HCT116 (cell line): ENCODE results near the gene EPHX1. TPM values are rescaled to one million over a fixed set of nuclear protein-coding genes. Genes with fewer than 3 reads are reported as not detected.
"Not testable (repeated sequence)": the region's sequence is repeated elsewhere in the genome, so short reads cannot be mapped to it uniquely, and the experiment has no call there.

Experiments used
- ATAC-seq: fragments of 200-7000 bp; cut with Tn5 transposase; 2 replicates; pipeline ENCODE4 v1.9.1; 2020; ENCODE audit warnings: mild to moderate bottlenecking, moderate library complexity
- BruUV-seq: library from RNA; stranded (reverse); fragments of 400-500 nt; replicated peaks from 2 replicates; lab custom pipeline; 2021; lab: Mats Ljungman, UMichigan
- CTCF ChIA-PET: fragments of 300-600 bp; sonication (Branson Sonifier 250); formaldehyde crosslinking; loops from one replicate; lab custom pipeline; 2021; ENCODE audit warnings: antibody characterized with exemption; lab: Charles Lee
- POLR2A ChIA-PET: fragments of 300-600, 350-600 bp; sonication (Branson Sonifier 250); formaldehyde crosslinking; loops from one replicate; lab custom pipeline; 2021; ENCODE audit warnings: antibody characterized with exemption; lab: Charles Lee
- RAD21 ChIA-PET, 2 experiments: fragments of 300-600 bp; sonication (Branson Sonifier 250); formaldehyde crosslinking; loops; one replicate each; lab custom pipeline; 2023; ENCODE audit warnings: low total read pairs in 2 of 2; ENCODE audit not compliant: uncharacterized antibody in 2 of 2, unreplicated experiment in 2 of 2, low non-redundant PET in 1 of 2; lab: Charles Lee
- DNase-seq: peaks from one replicate; pipeline ENCODE4 v3.0.0-alpha.2; 2010; ENCODE audit warnings: low read depth, low spot score
- H2AFZ ChIP-seq: fragments of 200-600 bp; shearing (Covaris generic), sonication (generic); 2 replicates; pipeline ENCODE4 v1.6.1; 2017; ENCODE audit warnings: low read depth, mixed run types, mixed read lengths, antibody characterized with exemption, low read length; ENCODE audit not compliant: poor library complexity, severe bottlenecking
- H3K27ac ChIP-seq: 2 replicates; pipeline ENCODE4 v1.5.1; 2012; ENCODE audit warnings: low read depth, low read length
- H3K27me3 ChIP-seq: fragments of 200-600 bp; sonication (generic); 2 replicates; pipeline ENCODE4 v1.6.1; 2016; ENCODE audit warnings: mixed run types, low read length, mixed read lengths; ENCODE audit not compliant: insufficient read depth
- H3K36me3 ChIP-seq, 2 experiments: fragments of 200-500 bp in 1 of 2; fragments of 200-600 bp in 1 of 2; sonication (Bioruptor generic) in 1 of 2; sonication (generic) in 1 of 2; 2 replicates each; pipeline versions ENCODE4 v1.5.1 to v1.6.1; 2014 to 2016; ENCODE audit warnings: low read length in 2 of 2, inconsistent platforms in 1 of 2, mixed read lengths in 1 of 2, mixed run types in 1 of 2; ENCODE audit not compliant: insufficient read depth in 2 of 2, control insufficient read depth in 1 of 2
- H3K4me1 ChIP-seq, 2 experiments: fragments of 200-600 bp in 1 of 2; sonication (generic) in 1 of 2; 2 replicates each; pipeline versions ENCODE4 v1.5.1 to v1.6.1; 2012 to 2017; ENCODE audit warnings: low read length in 2 of 2, inconsistent platforms in 1 of 2, mild to moderate bottlenecking in 1 of 2, mixed read lengths in 1 of 2, mixed run types in 1 of 2, moderate library complexity in 1 of 2; ENCODE audit not compliant: insufficient read depth in 2 of 2, control insufficient read depth in 1 of 2
- H3K4me2 ChIP-seq: fragments of 200-600 bp; sonication (generic); 2 replicates; pipeline ENCODE4 v1.6.1; 2017; ENCODE audit warnings: mixed run types, low read length, mixed read lengths
- H3K4me3 ChIP-seq, 2 experiments: fragments of 200-600 bp in 1 of 2; sonication (generic) in 1 of 2; replicated peaks in 1 of 2; 2 replicates each; pipeline ENCODE4 v1.5.1; 2011 to 2016; ENCODE audit warnings: low read length in 2 of 2, control low read depth in 1 of 2, low read depth in 1 of 2, mild to moderate bottlenecking in 1 of 2, mixed read lengths in 1 of 2, mixed run types in 1 of 2
- H3K79me2 ChIP-seq: fragments of 200-600 bp; sonication (generic); 2 replicates; pipeline ENCODE4 v1.6.1; 2017; ENCODE audit warnings: mild to moderate bottlenecking, mixed run types, low read length, moderate library complexity, mixed read lengths; ENCODE audit not compliant: insufficient read depth
- H3K9ac ChIP-seq: fragments of 200-600 bp; sonication (generic); 2 replicates; pipeline ENCODE4 v1.6.1; 2016; ENCODE audit warnings: low read length, mixed read lengths
- H3K9me2 ChIP-seq: fragments of 200-600 bp; sonication (generic), shearing (Covaris generic); 2 replicates; pipeline ENCODE4 v1.6.1; 2017; ENCODE audit warnings: mixed run types, mild to moderate bottlenecking, moderate library complexity; ENCODE audit not compliant: insufficient read depth
- H3K9me3 ChIP-seq, 2 experiments: fragments of 200-500 bp in 1 of 2; fragments of 200-600 bp in 1 of 2; sonication (Bioruptor generic) in 1 of 2; sonication (generic) in 1 of 2; 2 replicates each; pipeline ENCODE4 v1.6.1; 2014 to 2017; ENCODE audit warnings: low read length in 2 of 2, mixed read lengths in 2 of 2, inconsistent platforms in 1 of 2, low read depth in 1 of 2, mild to moderate bottlenecking in 1 of 2, mixed run types in 1 of 2, moderate library complexity in 1 of 2; ENCODE audit not compliant: control insufficient read depth in 1 of 2, insufficient read depth in 1 of 2
- H4K20me1 ChIP-seq: fragments of 200-600 bp; sonication (generic), shearing (Covaris generic); 2 replicates; pipeline ENCODE4 v1.6.1; 2017; ENCODE audit warnings: mixed run types, mild to moderate bottlenecking, moderate library complexity; ENCODE audit not compliant: insufficient read depth
- CEBPB ChIP-seq: IDR thresholded peaks from 2 replicates; pipeline ENCODE4 v1.6.1; 2012; ENCODE audit warnings: low read depth
- CTCF ChIP-seq, 3 experiments: fragments of 200-600 bp in 1 of 3; sonication (generic) in 1 of 3; IDR thresholded peaks in 2 of 3; conservative IDR thresholded peaks in 1 of 3; 2 replicates each; pipeline ENCODE4 v1.5.1; 2012 to 2017; ENCODE audit warnings: low read depth in 2 of 3, low read length in 2 of 3, antibody characterized with exemption in 1 of 3, borderline replicate concordance in 1 of 3, control low read depth in 1 of 3, mild to moderate bottlenecking in 1 of 3, mixed read lengths in 1 of 3, mixed run types in 1 of 3, moderate library complexity in 1 of 3; ENCODE audit not compliant: insufficient read depth in 1 of 3
- ELF1 ChIP-seq: IDR thresholded peaks from 2 replicates; pipeline ENCODE4 v1.6.1; 2012; ENCODE audit warnings: low read depth, borderline replicate concordance
- EZH2phosphoT487 ChIP-seq: fragments of 200-600 bp; IDR thresholded peaks from 2 replicates; pipeline ENCODE4 v1.6.1; 2018; ENCODE audit warnings: antibody characterized with exemption, borderline replicate concordance
- JUND ChIP-seq: IDR thresholded peaks from 2 replicates; pipeline ENCODE4 v1.6.1; 2012
- POLR2A ChIP-seq: IDR thresholded peaks from 2 replicates; pipeline ENCODE4 v1.7.0; 2011; ENCODE audit warnings: borderline replicate concordance; ENCODE audit not compliant: insufficient read depth, insufficient read length; ENCODE audit errors: extremely low read depth
- SRF ChIP-seq: IDR thresholded peaks from 2 replicates; pipeline ENCODE4 v1.6.1; 2012; ENCODE audit warnings: low read depth
- TCF7L2 ChIP-seq: IDR thresholded peaks from 2 replicates; pipeline ENCODE4 v1.7.0; 2011; ENCODE audit warnings: borderline replicate concordance, inconsistent platforms; ENCODE audit not compliant: insufficient read depth, insufficient read length; ENCODE audit errors: extremely low read depth
- YY1 ChIP-seq: IDR thresholded peaks from 2 replicates; pipeline ENCODE4 v1.6.1; 2011; ENCODE audit warnings: low read length, low read depth, moderate library complexity, mild to moderate bottlenecking; ENCODE audit not compliant: insufficient replicate concordance; ENCODE audit errors: extremely low read depth
- ZNF274 ChIP-seq: fragments of 200-500 bp; sonication (Bioruptor generic); IDR thresholded peaks from 2 replicates; pipeline ENCODE4 v1.6.1; 2014; ENCODE audit warnings: mild to moderate bottlenecking, low read depth, low read length, inconsistent platforms
- intact Hi-C: fragments of 100-400 bp; cut with micrococcal nuclease; formaldehyde crosslinking; loops from 2 replicates; pipeline ENCODE4 v1.10.0; 2022
- total RNA-seq: library from RNA; stranded (reverse); gene quantifications from one replicate; pipeline ENCODE4 v1.2.1, GENCODE V29; 2021; ENCODE audit not compliant: unreplicated experiment
- TF ChIP-seq, protein P1 (sequence below): IDR thresholded peaks from 2 replicates; pipeline ENCODE4 v1.6.1; 2011; ENCODE audit warnings: mild to moderate bottlenecking, low read length, moderate library complexity; ENCODE audit not compliant: insufficient replicate concordance; ENCODE audit errors: extremely low read depth

EPHX1 gene
- total RNA-seq, 1 experiment from 2014 or later, result 44.6 TPM

GRCh38 chr1:225834417-225835329 is 24.7 kb downstream of the EPHX1 start (continued):
- TF ChIP-seq ELF1, result no peak
- TF ChIP-seq SRF, result no peak

- ChIA-PET CTCF (interaction anchor here (1.1 kb wide), 1 partner anchor 26 kb away, joined by 4 read pairs; the partner anchor contains the start of gene EPHX1), POLR2A (no interaction called here), RAD21 (no interaction called here)
- H3K9ac ChIP-seq, result no peak overlapping the region
- H3K9me2 ChIP-seq, result no peaks in the 10 kb centered on the region
- DNase-seq, result no peak
- TF ChIP-seq, protein P1, sequence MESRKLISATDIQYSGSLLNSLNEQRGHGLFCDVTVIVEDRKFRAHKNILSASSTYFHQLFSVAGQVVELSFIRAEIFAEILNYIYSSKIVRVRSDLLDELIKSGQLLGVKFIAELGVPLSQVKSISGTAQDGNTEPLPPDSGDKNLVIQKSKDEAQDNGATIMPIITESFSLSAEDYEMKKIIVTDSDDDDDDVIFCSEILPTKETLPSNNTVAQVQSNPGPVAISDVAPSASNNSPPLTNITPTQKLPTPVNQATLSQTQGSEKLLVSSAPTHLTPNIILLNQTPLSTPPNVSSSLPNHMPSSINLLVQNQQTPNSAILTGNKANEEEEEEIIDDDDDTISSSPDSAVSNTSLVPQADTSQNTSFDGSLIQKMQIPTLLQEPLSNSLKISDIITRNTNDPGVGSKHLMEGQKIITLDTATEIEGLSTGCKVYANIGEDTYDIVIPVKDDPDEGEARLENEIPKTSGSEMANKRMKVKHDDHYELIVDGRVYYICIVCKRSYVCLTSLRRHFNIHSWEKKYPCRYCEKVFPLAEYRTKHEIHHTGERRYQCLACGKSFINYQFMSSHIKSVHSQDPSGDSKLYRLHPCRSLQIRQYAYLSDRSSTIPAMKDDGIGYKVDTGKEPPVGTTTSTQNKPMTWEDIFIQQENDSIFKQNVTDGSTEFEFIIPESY, result no peak
- no peak for TF ChIP-seq YY1
- no peak for TF ChIP-seq CTCF (IDR thresholded peaks at IDR 0.05 in 2 of 3, conservative IDR thresholded peaks at IDR 0.05 in 1 of 3; ENCODE audit: borderline replicate concordance in 1 of 3, insufficient read depth in 1 of 3, low read depth in 2 of 3, low read length in 2 of 3)
- no peak for TF ChIP-seq SRF
- TF ChIP-seq ZNF274, result no peak
- no peak for TF ChIP-seq TCF7L2
- TF ChIP-seq JUND, result no peak
- TF ChIP-seq POLR2A, result no peak
- no peak for TF ChIP-seq EZH2phosphoT487
- no peak for TF ChIP-seq CEBPB
- ATAC-seq, result no peak
- no peaks in the 10 kb centered on the region for H4K20me1 ChIP-seq
- no peak overlapping the region for H3K4me3 ChIP-seq
- H3K79me2 ChIP-seq, result no peaks in the 10 kb centered on the region
- no peak overlapping the region for H2AFZ ChIP-seq
- peaks cover 0 to 6% of the 10 kb centered on the region in 2 experiments; a peak in 2 of 4 replicates for H3K36me3 ChIP-seq
- H3K4me1 ChIP-seq, result no peaks in the 10 kb centered on the region
- H3K27ac ChIP-seq, result no peak overlapping the region
- no peak overlapping the region for H3K4me2 ChIP-seq
- intact Hi-C loops, result no loop called here
- H3K9me3 ChIP-seq, result no peaks in the 10 kb centered on the region
- no TSS peak for BruUV-seq
- H3K27me3 ChIP-seq, result no peaks in the 10 kb centered on the region
Measured at GRCh38 chr1:225835856-225836255, 25.9 kb downstream of the EPHX1 start.

DNA sequence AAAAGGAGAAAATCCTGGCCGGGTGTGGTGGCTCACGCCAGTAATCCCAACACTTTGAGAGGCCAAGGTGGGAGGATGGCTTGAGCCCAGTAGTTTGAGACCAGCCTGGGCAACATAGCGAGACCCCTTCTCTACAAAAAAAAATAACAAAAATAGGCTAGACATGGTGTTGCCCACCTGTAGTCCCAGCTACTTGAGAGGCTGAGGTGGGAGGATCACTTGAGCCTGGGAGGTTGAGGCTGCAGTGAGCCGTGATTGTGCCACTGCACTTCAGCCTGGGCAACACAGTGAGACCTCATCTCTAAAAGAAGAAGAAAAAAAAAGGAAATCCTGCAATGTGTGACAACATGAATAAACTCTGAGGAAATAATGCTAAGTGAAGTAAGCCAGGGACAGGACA is 26.4 kb downstream of the EPHX1 start:
- H3K27ac ChIP-seq, ATAC-seq: not testable (repeated sequence)

More for the DNA sequence above, 26.4 kb downstream of the EPHX1 start:
- RAD21 ChIA-PET, POLR2A ChIA-PET, CTCF ChIA-PET, H3K9me2 ChIP-seq, intact Hi-C loops, H3K4me2 ChIP-seq, H4K20me1 ChIP-seq, BruUV-seq, H3K79me2 ChIP-seq, H3K9ac ChIP-seq, H3K27me3 ChIP-seq, H2AFZ ChIP-seq, H3K36me3 ChIP-seq, H3K4me3 ChIP-seq, DNase-seq, H3K9me3 ChIP-seq, H3K4me1 ChIP-seq: not testable (repeated sequence)
